DND-41 (cell line): ENCODE data around the gene LMF1.

Source experiments
- ATAC-seq: fragments of 200-7000 bp; cut with Tn5 transposase; 3 replicates; pipeline ENCODE4 v1.9.1; 2021; ENCODE audit warnings: low read depth; ENCODE audit not compliant: insufficient read depth
- DNase-seq: peaks from one replicate; pipeline ENCODE4 v3.0.0-alpha.2; 2020
- H2AFZ ChIP-seq: 2 replicates; pipeline ENCODE4 v1.6.0; 2012; ENCODE audit warnings: low read depth, low read length
- H3K27ac ChIP-seq: 2 replicates; pipeline ENCODE4 v1.5.1; 2012; ENCODE audit warnings: low read length, inconsistent platforms
- H3K27me3 ChIP-seq: fragments of 200-600 bp; sonication (generic); 2 replicates; pipeline ENCODE4 v1.6.0; 2012; ENCODE audit warnings: low read length, mild to moderate bottlenecking, inconsistent platforms; ENCODE audit not compliant: insufficient read depth, poor library complexity
- H3K36me3 ChIP-seq: 2 replicates; pipeline ENCODE4 v1.5.1; 2012; ENCODE audit warnings: low read length, inconsistent platforms; ENCODE audit not compliant: insufficient read depth
- H3K4me1 ChIP-seq: 2 replicates; pipeline ENCODE4 v1.5.1; 2012; ENCODE audit warnings: mild to moderate bottlenecking, low read length; ENCODE audit not compliant: insufficient read depth
- H3K4me2 ChIP-seq: 2 replicates; pipeline ENCODE4 v1.6.0; 2012; ENCODE audit warnings: mild to moderate bottlenecking, moderate library complexity, low read length, inconsistent platforms; ENCODE audit not compliant: insufficient read depth
- H3K4me3 ChIP-seq, 2 experiments: fragments of 200-600 bp in 1 of 2; shearing (Covaris generic) in 1 of 2; 2 replicates each; pipeline ENCODE4 v1.5.1; 2012 to 2016; ENCODE audit warnings: inconsistent platforms in 2 of 2, low read length in 2 of 2, mild to moderate bottlenecking in 2 of 2, low read depth in 1 of 2, moderate library complexity in 1 of 2
- H3K79me2 ChIP-seq: 2 replicates; pipeline ENCODE4 v1.6.0; 2012; ENCODE audit warnings: low read length, inconsistent platforms; ENCODE audit not compliant: insufficient read depth
- H3K9ac ChIP-seq: 2 replicates; pipeline ENCODE4 v1.6.0; 2012; ENCODE audit warnings: low read depth, mild to moderate bottlenecking, inconsistent platforms, low read length, moderate library complexity
- H3K9me3 ChIP-seq: 2 replicates; pipeline ENCODE4 v1.5.1; 2012; ENCODE audit warnings: low read length, moderate library complexity, mild to moderate bottlenecking, inconsistent platforms; ENCODE audit not compliant: insufficient read depth, severe bottlenecking
- H4K20me1 ChIP-seq: 2 replicates; pipeline ENCODE4 v1.6.0; 2012; ENCODE audit warnings: low read length; ENCODE audit not compliant: insufficient read depth
- EZH2 ChIP-seq: IDR thresholded peaks from 3 replicates; pipeline ENCODE4 v1.6.1; 2012; ENCODE audit warnings: borderline replicate concordance, low read depth, mild to moderate bottlenecking, moderate library complexity, low read length, inconsistent platforms; ENCODE audit not compliant: severe bottlenecking
- TF ChIP-seq, protein P1 (sequence below): IDR thresholded peaks from 2 replicates; pipeline ENCODE4 v1.5.1; 2012; ENCODE audit warnings: borderline replicate concordance, low read length, moderate library complexity, mild to moderate bottlenecking; ENCODE audit not compliant: poor library complexity, severe bottlenecking; ENCODE audit errors: extremely low read depth

Gene LMF1

DNA sequence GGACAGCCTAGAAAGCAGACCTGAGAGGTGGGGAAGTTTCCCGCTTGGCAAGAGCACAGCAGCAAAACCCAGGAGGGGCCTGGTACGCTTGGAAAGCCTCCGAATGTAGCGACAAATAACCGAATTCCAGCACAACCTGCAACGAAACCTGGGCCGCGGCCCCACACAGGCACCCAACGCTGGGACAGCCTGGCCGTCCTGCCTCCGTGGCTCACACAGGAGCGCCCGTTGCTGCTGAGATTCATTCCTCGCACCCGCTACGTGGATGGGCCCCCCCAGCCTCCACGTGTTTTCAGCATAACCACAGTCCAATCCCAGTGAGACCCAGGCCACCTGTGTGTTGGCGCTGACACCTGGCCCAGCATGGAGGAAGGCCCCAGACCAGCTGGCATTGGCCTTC lies 42.9 kb downstream of the LMF1 start:
- no peaks in the 10 kb centered on the region for H3K79me2 ChIP-seq
- no peak overlapping the region for H3K4me3 ChIP-seq

DNA sequence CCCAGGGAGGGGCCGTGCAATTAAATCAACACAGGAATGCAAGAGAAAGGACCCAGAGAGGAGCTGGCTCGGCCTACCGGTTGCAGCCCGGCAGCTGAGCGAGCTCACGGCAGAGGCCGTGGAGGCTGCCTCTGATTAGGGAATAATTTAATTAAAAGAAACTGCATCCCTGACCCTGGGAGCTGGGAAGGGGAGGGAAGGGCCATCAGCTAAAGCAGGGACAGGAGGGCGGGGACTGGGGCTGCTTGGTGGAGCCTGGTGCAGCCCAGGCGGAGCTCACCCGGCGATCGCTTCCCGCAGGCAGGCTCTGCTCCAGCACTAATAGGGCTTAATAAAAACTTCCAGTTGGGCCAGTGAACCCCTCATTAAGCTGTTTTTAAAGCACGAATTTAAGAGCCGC lies 43.4 kb downstream of the LMF1 start:
- no peak overlapping the region for H3K27ac ChIP-seq
- H3K36me3 ChIP-seq = peaks cover 24% of the 10 kb centered on the region
- no peaks in the 10 kb centered on the region for H3K27me3 ChIP-seq
- no peaks in the 10 kb centered on the region for H3K79me2 ChIP-seq
- H3K4me2 ChIP-seq = no peak overlapping the region
- ATAC-seq = no peak
- TF ChIP-seq, protein P1, sequence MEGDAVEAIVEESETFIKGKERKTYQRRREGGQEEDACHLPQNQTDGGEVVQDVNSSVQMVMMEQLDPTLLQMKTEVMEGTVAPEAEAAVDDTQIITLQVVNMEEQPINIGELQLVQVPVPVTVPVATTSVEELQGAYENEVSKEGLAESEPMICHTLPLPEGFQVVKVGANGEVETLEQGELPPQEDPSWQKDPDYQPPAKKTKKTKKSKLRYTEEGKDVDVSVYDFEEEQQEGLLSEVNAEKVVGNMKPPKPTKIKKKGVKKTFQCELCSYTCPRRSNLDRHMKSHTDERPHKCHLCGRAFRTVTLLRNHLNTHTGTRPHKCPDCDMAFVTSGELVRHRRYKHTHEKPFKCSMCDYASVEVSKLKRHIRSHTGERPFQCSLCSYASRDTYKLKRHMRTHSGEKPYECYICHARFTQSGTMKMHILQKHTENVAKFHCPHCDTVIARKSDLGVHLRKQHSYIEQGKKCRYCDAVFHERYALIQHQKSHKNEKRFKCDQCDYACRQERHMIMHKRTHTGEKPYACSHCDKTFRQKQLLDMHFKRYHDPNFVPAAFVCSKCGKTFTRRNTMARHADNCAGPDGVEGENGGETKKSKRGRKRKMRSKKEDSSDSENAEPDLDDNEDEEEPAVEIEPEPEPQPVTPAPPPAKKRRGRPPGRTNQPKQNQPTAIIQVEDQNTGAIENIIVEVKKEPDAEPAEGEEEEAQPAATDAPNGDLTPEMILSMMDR = no peak
- TF ChIP-seq EZH2 = no peak
- no peak for DNase-seq
- H4K20me1 ChIP-seq = no peaks in the 10 kb centered on the region; the same call in 1 of the 2 replicates
- H3K4me3 ChIP-seq = no peak overlapping the region
- H3K9me3 ChIP-seq = no peaks in the 10 kb centered on the region
- no peaks in the 10 kb centered on the region for H3K4me1 ChIP-seq
- H2AFZ ChIP-seq = no peak overlapping the region
- no peak overlapping the region for H3K9ac ChIP-seq

More for the DNA sequence above, 42.9 kb downstream of the LMF1 start:
- no peak for DNase-seq
- TF ChIP-seq EZH2 = no peak
- TF ChIP-seq, protein P1 = no peak
- no peaks in the 10 kb centered on the region for H3K9me3 ChIP-seq
- H3K27ac ChIP-seq = no peak overlapping the region
- no peak for ATAC-seq
- no peak overlapping the region for H3K4me2 ChIP-seq
- H2AFZ ChIP-seq = no peak overlapping the region
- H3K4me1 ChIP-seq = no peaks in the 10 kb centered on the region
- H4K20me1 ChIP-seq = no peaks in the 10 kb centered on the region; the same call in 1 of the 2 replicates
- H3K27me3 ChIP-seq = no peaks in the 10 kb centered on the region
- H3K36me3 ChIP-seq = peaks cover 22% of the 10 kb centered on the region
- H3K9ac ChIP-seq = no peak overlapping the region

DNA sequence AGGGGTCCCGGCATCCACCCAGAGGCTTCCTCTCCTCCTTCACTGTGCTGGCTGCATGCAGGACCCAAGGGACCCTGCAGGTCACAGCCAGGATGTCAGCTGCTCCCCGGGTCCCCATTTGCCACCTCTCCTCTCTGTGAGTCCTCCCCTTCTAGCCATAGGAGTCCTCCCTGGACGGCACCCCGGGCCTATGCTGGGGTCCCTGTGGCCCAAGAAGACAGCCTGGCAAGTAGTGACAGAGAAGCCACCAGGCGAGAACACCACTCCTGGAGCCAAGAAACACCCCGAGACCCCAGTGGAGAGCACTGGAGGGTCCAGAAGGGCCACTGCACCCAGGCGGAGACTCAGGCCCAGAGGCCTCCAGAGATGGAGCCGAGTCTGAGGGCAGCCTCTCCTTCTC lies 44.1 kb downstream of the LMF1 start:
- no peak for ATAC-seq
- no peak for DNase-seq
- H3K9me3 ChIP-seq = no peaks in the 10 kb centered on the region
- no peaks in the 10 kb centered on the region for H3K27me3 ChIP-seq
- no peaks in the 10 kb centered on the region; the same call in 1 of the 2 replicates for H4K20me1 ChIP-seq
- no peaks in the 10 kb centered on the region for H3K4me1 ChIP-seq
- no peak overlapping the region for H3K4me3 ChIP-seq
- no peak overlapping the region for H3K4me2 ChIP-seq
- H3K9ac ChIP-seq = no peak overlapping the region
- no peak overlapping the region for H3K27ac ChIP-seq
- no peaks in the 10 kb centered on the region for H3K79me2 ChIP-seq
- no peak overlapping the region for H2AFZ ChIP-seq
- TF ChIP-seq, protein P1 = no peak
- no peak for TF ChIP-seq EZH2
- peaks cover 24% of the 10 kb centered on the region for H3K36me3 ChIP-seq

DNA sequence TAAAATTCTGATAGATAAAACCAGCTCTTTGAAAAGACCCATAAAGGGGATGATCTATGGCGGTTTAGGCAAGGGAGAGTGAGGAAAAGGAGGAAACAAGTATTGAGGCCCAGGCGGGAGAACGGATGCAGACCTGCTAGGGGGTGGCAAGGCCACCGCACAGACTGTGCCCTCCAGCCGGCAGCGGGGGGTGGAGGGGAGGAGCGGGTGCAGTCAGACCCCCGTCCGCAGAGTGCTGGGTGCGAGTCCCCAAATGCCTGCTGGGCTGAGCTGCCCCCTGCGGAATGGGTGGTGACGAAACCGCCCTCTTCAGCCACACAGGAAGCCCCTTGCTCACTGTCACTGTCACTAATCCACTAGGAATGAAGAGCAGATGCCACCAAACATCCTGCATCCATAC lies 46.0 kb downstream of the LMF1 start:
- H3K9me3 ChIP-seq = no peaks in the 10 kb centered on the region

More for the DNA sequence above, 46.0 kb downstream of the LMF1 start:
- Histone ChIP-seq H3K9ac (no peak overlapping the region), H3K4me3 (no peak overlapping the region), H3K4me2 (no peak overlapping the region), H3K4me1 (no peaks in the 10 kb centered on the region), H2AFZ (no peak overlapping the region), H3K27me3 (no peaks in the 10 kb centered on the region), H3K27ac (no peak overlapping the region), H3K36me3 (peaks cover 24% of the 10 kb centered on the region), H4K20me1 (peaks cover 6% of the 10 kb centered on the region; the same call in 1 of the 2 replicates), H3K79me2 (no peaks in the 10 kb centered on the region)
- TF ChIP-seq, protein P1 = no peak
- TF ChIP-seq EZH2 = no peak
- ATAC-seq (no peak), DNase-seq (no peak)
